Activated T-helper 2 cell treated with anti-CD3 and anti-CD28 coated beads, Interferon-gamma antibody, Interleukin-2, Interleukin-4, amounts not matched to agents 10 μg/mL and 5 μg/mL and 100 μg/mL, durations not matched to agents 14 hours and 24 hours and 36 hours (primary cell): Measurements from ENCODE around the gene PDE4D. TPM values are rescaled to one million over a fixed set of nuclear protein-coding genes. Genes with fewer than 3 reads are reported as not detected.
"Not testable (repeated sequence)": the region's sequence is repeated elsewhere in the genome, so short reads cannot be mapped to it uniquely, and the experiment has no call there.

Source experiments
- DNase-seq: peaks from one replicate; pipeline ENCODE4 v3.0.0; 2021; ENCODE audit warnings: low spot score
- H3K27ac Mint-ChIP-seq: one replicate; pipeline ENCODE4 v1.8.0; 2021; ENCODE audit warnings: mixed read lengths
- H3K27me3 Mint-ChIP-seq: one replicate; pipeline ENCODE4 v1.8.0; 2021; ENCODE audit warnings: low read depth, mixed read lengths
- H3K36me3 Mint-ChIP-seq: one replicate; pipeline ENCODE4 v1.8.0; 2021; ENCODE audit warnings: low read depth, mixed read lengths
- H3K4me1 Mint-ChIP-seq: one replicate; pipeline ENCODE4 v1.8.0; 2021; ENCODE audit warnings: low read depth, mixed read lengths
- H3K4me3 Mint-ChIP-seq: one replicate; pipeline ENCODE4 v1.8.0; 2021; ENCODE audit warnings: low read depth, mild to moderate bottlenecking, moderate library complexity, mixed read lengths
- H3K9me3 Mint-ChIP-seq: one replicate; pipeline ENCODE4 v1.8.0; 2021; ENCODE audit warnings: mixed read lengths
- intact Hi-C: fragments of 100-400 bp; cut with micrococcal nuclease; formaldehyde crosslinking; loops from one replicate; pipeline ENCODE4 v1.15.1; 2023
- total RNA-seq: library from RNA; stranded (reverse); gene quantifications from 2 replicates; pipeline ENCODE4 v1.2.3, GENCODE V29; 2022

The PDE4D gene
- total RNA-seq, 1 donor from 2014 or later: 102 TPM

DNA sequence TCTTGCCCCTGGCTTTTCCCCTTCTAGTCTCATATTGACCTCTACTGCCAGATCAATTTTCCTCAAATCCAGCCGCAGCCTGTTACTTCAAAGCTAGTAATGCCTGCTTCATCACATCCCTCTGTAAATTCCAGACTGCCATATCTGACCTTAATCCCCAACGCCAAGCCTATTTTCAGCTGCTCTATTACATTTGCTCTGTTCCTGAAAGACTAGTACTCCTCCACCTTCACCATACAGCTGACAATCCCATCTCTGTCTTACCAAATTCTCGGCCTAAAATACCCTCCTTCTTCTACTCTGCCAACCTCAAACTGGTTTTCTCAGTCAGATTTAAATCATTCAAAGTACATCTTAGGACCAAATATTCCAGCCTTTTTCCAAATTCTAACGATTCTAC, 890.4 kb downstream of the PDE4D start:
- DNase-seq: no peak
- intact Hi-C loops: no loop called here
- peak overlapping the region; percentile 36 for H3K27ac Mint-ChIP-seq

DNA sequence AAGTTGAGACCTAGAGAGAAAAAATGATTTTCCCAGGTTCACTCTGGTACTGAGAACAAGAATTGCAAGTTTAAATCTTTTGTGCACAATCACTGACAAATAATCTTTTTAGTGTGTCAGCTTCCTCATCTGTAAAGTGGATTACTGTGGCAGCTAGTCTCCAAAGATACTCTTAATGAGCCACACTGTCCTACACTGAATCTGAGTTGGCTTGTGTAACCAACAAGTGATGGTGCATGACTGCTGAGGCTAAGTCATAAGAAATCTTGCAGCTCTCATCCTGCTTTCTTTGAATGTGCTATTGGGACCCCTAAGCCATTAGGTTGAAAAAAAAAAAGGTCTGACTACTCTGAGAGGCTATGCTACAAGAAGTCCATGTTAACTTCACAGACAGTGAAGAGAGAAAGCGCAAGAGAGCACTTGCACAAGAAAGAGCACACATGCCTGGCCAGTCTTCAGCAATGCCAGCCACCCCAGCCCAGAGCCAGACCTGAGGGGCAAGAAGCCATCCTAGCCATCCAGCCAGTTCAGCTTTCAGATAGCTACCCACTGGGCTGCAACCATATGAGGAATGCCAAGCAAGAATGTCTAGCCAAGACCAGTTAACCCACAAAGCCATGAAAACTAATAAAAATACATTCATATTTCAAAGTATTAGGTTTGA, 891.2 kb downstream of the PDE4D start:
- peaks cover 49% of the 10 kb centered on the region for H3K36me3 Mint-ChIP-seq
- H3K27me3 Mint-ChIP-seq: no peaks in the 10 kb centered on the region
- H3K27ac Mint-ChIP-seq: peak overlapping the region; percentile 26
- no peak for DNase-seq
- H3K4me3 Mint-ChIP-seq: no peak overlapping the region
- peaks cover 50% of the 10 kb centered on the region for H3K4me1 Mint-ChIP-seq
- H3K9me3 Mint-ChIP-seq: no peaks in the 10 kb centered on the region
- intact Hi-C loops: no loop called here

More for the DNA sequence above, 890.4 kb downstream of the PDE4D start:
- Mint-ChIP-seq H3K36me3 (peaks cover 49% of the 10 kb centered on the region), H3K4me3 (no peak overlapping the region), H3K9me3 (no peaks in the 10 kb centered on the region), H3K4me1 (peaks cover 55% of the 10 kb centered on the region), H3K27me3 (no peaks in the 10 kb centered on the region)

- Mint-ChIP-seq H3K27ac (peak overlapping the region; percentile 44), H3K4me1 (peaks cover 50% of the 10 kb centered on the region), H3K9me3 (no peaks in the 10 kb centered on the region), H3K36me3 (peaks cover 48% of the 10 kb centered on the region), H3K27me3 (no peaks in the 10 kb centered on the region), H3K4me3 (no peak overlapping the region)
- intact Hi-C loops: no loop called here
- no peak for DNase-seq
These were observed 891.8 kb downstream of the PDE4D start for GRCh38 chr5:59001716-59002115.

- no peaks in the 10 kb centered on the region for H3K9me3 Mint-ChIP-seq
- H3K27ac Mint-ChIP-seq: peak overlapping the region; percentile 44
- peaks cover 49% of the 10 kb centered on the region for H3K4me1 Mint-ChIP-seq
- no peaks in the 10 kb centered on the region for H3K27me3 Mint-ChIP-seq
- intact Hi-C loops: no loop called here
- H3K4me3 Mint-ChIP-seq: no peak overlapping the region
- peaks cover 45% of the 10 kb centered on the region for H3K36me3 Mint-ChIP-seq
- no peak for DNase-seq
These were observed 892.4 kb downstream of the PDE4D start for GRCh38 chr5:59001154-59001553.

DNA sequence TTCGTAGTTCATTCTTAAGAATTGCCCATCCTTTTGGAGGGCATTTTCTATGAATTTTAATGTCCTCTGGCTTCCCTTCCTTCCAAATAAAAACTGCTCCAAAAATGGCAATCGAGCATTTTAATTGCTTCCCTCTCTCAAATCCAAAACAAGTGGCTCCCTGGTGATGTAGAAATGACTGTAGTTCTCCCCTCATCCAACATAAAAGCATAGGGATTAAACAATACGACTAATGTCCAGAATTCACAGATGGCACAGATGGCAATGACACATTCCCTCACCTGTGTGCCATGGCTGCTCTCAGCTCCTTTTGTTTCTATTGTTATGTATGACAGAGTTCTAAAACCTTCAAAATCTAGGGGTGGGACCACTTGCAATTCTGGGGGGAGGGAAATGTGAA, 893.3 kb downstream of the PDE4D start:
- no peaks in the 10 kb centered on the region for H3K9me3 Mint-ChIP-seq
- intact Hi-C loops: no loop called here
- no peak for DNase-seq
- H3K27ac Mint-ChIP-seq: peak overlapping the region; percentile 1
- peaks cover 40% of the 10 kb centered on the region for H3K36me3 Mint-ChIP-seq
- H3K4me1 Mint-ChIP-seq: peaks cover 45% of the 10 kb centered on the region
- no peaks in the 10 kb centered on the region for H3K27me3 Mint-ChIP-seq
- H3K4me3 Mint-ChIP-seq: no peak overlapping the region

DNA sequence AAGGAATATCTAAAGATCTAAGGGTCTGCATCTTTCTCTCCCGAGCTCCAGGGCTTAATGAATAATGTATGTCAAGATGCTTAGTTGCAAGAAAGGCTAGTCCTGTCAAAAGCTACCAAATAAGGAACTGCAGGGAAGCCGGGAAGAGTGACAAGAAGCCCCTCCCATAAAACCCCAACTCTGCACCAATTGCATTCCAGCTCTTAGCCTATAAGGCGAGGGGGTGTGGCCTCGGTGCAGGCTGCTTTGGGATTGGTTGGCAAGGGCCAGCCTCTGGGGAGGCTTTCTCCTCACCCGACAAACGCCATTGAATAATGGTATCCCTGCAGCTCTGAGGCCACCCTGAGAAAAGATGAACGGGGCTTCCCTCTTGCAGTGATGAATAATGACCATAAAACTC, 893.7 kb downstream of the PDE4D start:
- no peak overlapping the region for H3K27ac Mint-ChIP-seq
- peaks cover 39% of the 10 kb centered on the region for H3K36me3 Mint-ChIP-seq
- H3K4me3 Mint-ChIP-seq: no peak overlapping the region
- DNase-seq: no peak
- H3K9me3 Mint-ChIP-seq: no peaks in the 10 kb centered on the region
- H3K27me3 Mint-ChIP-seq: no peaks in the 10 kb centered on the region
- intact Hi-C loops: no loop called here
- H3K4me1 Mint-ChIP-seq: peaks cover 42% of the 10 kb centered on the region

DNA sequence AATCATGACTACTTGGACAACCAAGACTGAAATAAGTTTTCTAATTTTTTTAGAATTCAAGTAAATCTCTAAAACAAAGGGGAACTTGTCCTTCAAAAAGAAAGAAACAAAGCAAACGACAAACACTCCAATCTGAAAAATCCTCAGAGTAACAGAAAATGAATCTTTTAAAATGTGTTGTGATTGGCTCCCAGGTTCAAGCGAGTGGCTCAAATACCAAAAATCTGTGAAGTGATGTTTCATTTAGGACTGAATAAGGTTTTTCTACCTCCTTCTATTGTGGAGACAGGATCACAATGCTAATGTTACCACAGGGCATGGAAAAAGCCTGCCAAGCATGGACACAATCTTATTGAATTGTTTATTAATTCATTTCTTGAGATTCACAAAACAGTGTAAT, 895.0 kb downstream of the PDE4D start:
- peaks cover 34% of the 10 kb centered on the region for H3K36me3 Mint-ChIP-seq
- intact Hi-C loops: no loop called here
- H3K27ac Mint-ChIP-seq: no peak overlapping the region
- H3K9me3 Mint-ChIP-seq: no peaks in the 10 kb centered on the region
- no peaks in the 10 kb centered on the region for H3K27me3 Mint-ChIP-seq
- DNase-seq: no peak
- peaks cover 39% of the 10 kb centered on the region for H3K4me1 Mint-ChIP-seq
- H3K4me3 Mint-ChIP-seq: no peak overlapping the region

DNA sequence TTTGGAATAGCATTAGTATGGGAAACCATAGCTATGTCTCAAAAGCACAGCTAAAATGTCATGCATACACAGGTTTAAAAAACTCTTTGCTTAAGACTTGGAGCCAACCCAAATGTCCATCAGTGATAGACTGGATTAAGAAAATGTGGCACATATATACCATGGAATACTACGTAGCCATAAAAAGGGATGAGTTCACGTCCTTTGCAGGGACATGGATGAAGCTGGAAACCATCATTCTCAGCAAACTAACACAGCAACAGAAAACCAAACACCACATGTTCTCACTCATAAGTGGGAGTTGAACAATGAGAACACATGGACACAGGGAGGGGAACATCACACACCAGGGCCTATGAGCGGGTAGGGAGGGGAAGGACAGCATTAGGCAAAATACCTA, 897.7 kb downstream of the PDE4D start:
- H3K27me3 Mint-ChIP-seq, DNase-seq, intact Hi-C loops, H3K4me3 Mint-ChIP-seq, H3K27ac Mint-ChIP-seq, H3K9me3 Mint-ChIP-seq: not testable (repeated sequence)
- Mint-ChIP-seq H3K36me3 (peaks cover 34% of the 10 kb centered on the region), H3K4me1 (peaks cover 23% of the 10 kb centered on the region)

GRCh38 chr5:58993461-58993860, 900.1 kb downstream of the PDE4D start:
- Mint-ChIP-seq H3K27ac (no peak overlapping the region), H3K27me3 (no peaks in the 10 kb centered on the region), H3K4me3 (no peak overlapping the region), H3K9me3 (no peaks in the 10 kb centered on the region), H3K36me3 (peaks cover 41% of the 10 kb centered on the region), H3K4me1 (peaks cover 17% of the 10 kb centered on the region)
- DNase-seq: no peak
- intact Hi-C loops: loop anchor here (2.0 kb wide), 1 partner anchor 15 kb away; no protein-coding TSS in a partner anchor

DNA sequence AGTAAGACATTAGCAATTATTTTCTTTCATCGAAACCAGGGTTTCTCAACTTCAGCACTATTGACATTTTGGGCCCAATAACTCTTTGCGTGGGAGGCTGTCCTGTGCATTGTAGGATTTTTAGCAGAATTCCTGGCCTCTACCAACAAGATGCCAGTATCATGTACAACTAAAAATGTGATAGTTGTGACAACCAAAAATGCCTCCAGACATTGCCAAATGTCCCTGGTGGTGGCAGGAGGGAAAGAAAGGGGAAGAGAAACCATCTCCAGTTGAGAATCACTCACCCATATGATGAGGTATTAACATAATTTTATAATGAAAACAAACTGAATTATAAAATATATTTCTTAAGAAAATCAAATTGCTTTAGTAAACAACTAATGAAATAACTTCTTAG, 904.6 kb downstream of the PDE4D start:
- Mint-ChIP-seq H3K27me3 (no peaks in the 10 kb centered on the region), H3K36me3 (peaks cover 72% of the 10 kb centered on the region), H3K4me1 (peaks cover 10% of the 10 kb centered on the region), H3K27ac (no peak overlapping the region), H3K4me3 (no peak overlapping the region), H3K9me3 (no peaks in the 10 kb centered on the region)
- intact Hi-C loops: no loop called here
- no peak for DNase-seq

DNA sequence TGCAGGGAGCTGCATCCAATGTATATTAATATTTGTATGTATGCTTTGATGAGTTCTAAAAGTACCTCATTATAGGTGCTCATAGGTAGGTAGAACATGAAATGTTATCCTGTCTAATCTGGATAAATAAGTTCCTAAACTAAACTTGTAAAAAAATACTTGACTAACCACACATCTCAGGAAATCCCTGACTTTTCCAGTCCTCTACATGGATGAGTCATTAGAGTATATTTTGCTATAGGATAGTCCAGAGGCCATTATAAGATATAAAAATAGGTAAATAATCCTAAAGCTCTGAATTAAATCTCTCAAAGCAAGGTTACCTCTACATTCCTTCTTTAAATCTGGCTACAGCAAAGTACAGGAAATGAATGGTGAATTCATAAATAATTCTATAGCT, 906.3 kb downstream of the PDE4D start:
- intact Hi-C loops: no loop called here
- no peak for DNase-seq

DNA sequence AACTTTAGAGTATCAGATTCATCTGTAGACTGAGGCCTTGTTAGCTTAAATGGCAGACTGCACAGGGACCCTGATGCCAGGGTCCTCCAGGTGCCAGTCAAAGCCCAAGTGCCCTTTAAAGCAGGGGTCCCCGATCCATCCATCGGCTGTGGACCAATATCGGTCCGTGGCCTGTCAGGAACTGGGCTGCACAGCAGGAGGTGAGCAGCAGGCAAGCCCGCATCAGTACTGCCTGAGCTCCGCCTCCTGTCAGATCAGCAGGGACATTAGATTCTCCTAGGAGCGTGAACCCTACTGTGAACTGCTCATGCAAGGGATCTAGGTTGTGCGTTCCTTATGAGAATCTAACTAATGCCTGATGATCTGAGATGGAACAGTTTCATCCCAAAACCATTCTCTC, 907.2 kb downstream of the PDE4D start:
- Mint-ChIP-seq H3K36me3 (peaks cover 76% of the 10 kb centered on the region), H3K4me3 (no peak overlapping the region), H3K27ac (no peak overlapping the region), H3K4me1 (peaks cover 5% of the 10 kb centered on the region), H3K27me3 (no peaks in the 10 kb centered on the region), H3K9me3 (no peaks in the 10 kb centered on the region)
- DNase-seq: no peak
- intact Hi-C loops: no loop called here

More for the DNA sequence above, 906.3 kb downstream of the PDE4D start:
- Mint-ChIP-seq H3K4me3 (no peak overlapping the region), H3K27me3 (no peaks in the 10 kb centered on the region), H3K27ac (no peak overlapping the region), H3K36me3 (peaks cover 80% of the 10 kb centered on the region), H3K9me3 (no peaks in the 10 kb centered on the region), H3K4me1 (peaks cover 5% of the 10 kb centered on the region)

DNA sequence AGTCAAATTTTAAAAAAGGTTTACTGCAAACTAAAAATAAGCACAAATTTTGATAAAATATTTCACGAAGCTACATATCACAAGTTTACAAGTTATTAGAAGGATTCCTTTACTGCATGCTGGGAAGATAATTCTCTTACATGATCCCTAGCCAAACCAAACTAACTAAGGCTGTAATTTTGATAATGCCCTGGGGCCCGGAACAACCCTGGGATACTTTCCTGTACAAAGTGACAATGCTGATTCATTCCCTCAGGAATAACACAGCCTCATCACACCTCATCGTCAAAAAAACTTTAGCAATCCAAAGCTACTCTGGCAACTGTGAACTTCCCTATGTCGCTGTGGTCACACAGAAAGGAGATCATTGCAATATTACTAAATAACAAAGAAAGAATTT, 907.8 kb downstream of the PDE4D start:
- no peak for DNase-seq
- Mint-ChIP-seq H3K4me1 (peaks cover 8% of the 10 kb centered on the region), H3K36me3 (peaks cover 76% of the 10 kb centered on the region), H3K4me3 (no peak overlapping the region), H3K27ac (no peak overlapping the region), H3K9me3 (no peaks in the 10 kb centered on the region), H3K27me3 (no peaks in the 10 kb centered on the region)
- intact Hi-C loops: no loop called here

GRCh38 chr5:58985311-58985710, 908.2 kb downstream of the PDE4D start:
- no peak overlapping the region for H3K27ac Mint-ChIP-seq
- no peak for DNase-seq
- no peaks in the 10 kb centered on the region for H3K9me3 Mint-ChIP-seq
- H3K27me3 Mint-ChIP-seq: no peaks in the 10 kb centered on the region
- intact Hi-C loops: no loop called here
- no peak overlapping the region for H3K4me3 Mint-ChIP-seq
- H3K4me1 Mint-ChIP-seq: peaks cover 8% of the 10 kb centered on the region
- peaks cover 78% of the 10 kb centered on the region for H3K36me3 Mint-ChIP-seq
